ENCODE data around the gene PHLDA3. TPM values are rescaled to one million over a fixed set of nuclear protein-coding genes. Genes with fewer than 3 reads are reported as not detected.

The PHLDA3 gene
- total and polyA plus RNA-seq, 2 of the 4 experiments (the other 2 are of a cell fraction) = 41.6 to 102 TPM

DNA sequence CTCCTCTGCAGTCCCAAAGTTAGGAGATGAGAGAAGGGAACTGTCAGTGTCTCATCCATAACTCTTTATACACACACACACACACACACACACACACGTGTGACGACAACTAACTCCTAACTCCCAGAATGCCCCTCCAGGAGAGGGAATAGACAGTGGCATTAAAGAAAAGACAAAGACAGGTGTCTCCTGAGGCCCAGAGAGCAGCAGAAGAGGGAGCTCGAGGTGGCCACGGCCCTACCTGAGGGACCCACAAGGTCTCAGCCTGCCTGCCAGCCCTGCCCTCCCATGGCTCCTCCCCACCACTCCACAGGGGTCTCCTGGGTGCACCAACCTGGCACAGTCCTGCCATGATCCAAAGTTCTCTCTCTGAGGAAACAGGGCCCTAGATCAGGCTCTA lies 1.6 kb upstream of the PHLDA3 start:
- Histone ChIP-seq H4K91ac (ENCODE audit: insufficient read depth, low read depth, low read length) (peak overlapping the region; percentile 28), H4K8ac (ENCODE audit: low read depth in 2 of 2, low read length in 2 of 2) (no peak overlapping the region), H3K27me3 (ENCODE audit: control insufficient read depth, insufficient read depth, low read length) (no peaks in the 10 kb centered on the region), H3K9ac (ENCODE audit: low read depth, low read length) (no peak overlapping the region), H3K9me3 (ENCODE audit: control insufficient read depth, insufficient read depth, low read length) (no peaks in the 10 kb centered on the region), H3K56ac (ENCODE audit: extremely low read depth, insufficient read depth, low read length) (no peak overlapping the region), H3K18ac (ENCODE audit: low read depth, low read length) (no peak overlapping the region), H2AK9ac (replicated peaks; ENCODE audit: low read depth, low read length, poor library complexity) (no peak overlapping the region), H2AFZ (replicated peaks; ENCODE audit: low read length, poor library complexity) (no peak overlapping the region), H3K27ac (ENCODE audit: insufficient read depth, low read length) (no peak overlapping the region), H3K79me1 (ENCODE audit: low read depth in 1 of 2, low read length in 2 of 2) (peaks cover 5 to 31% of the 10 kb centered on the region in 2 experiments; a peak in 2 of 4 replicates), H2AK5ac (ENCODE audit: low read depth, low read length) (peak overlapping the region; percentile 80), H2BK20ac (ENCODE audit: low read depth, low read length) (0 out of 2 replicates have a peak overlapping the region, but pooled peaks have one; percentile 21), H3K4me2 (ENCODE audit: low read depth, low read length) (no peak overlapping the region), H3K23ac (ENCODE audit: low read depth, low read length) (no peak overlapping the region), H2BK120ac (ENCODE audit: low read depth, low read length) (0 out of 2 replicates have a peak overlapping the region, but pooled peaks have one; percentile 22), H3K4me3 (ENCODE audit: insufficient read depth, low read depth, low read length) (no peak overlapping the region), H4K20me1 (ENCODE audit: insufficient read depth, low read length) (peaks cover 27% of the 10 kb centered on the region), H3K4ac (ENCODE audit: low read depth, low read length) (peak overlapping the region; percentile 24), H3K9me1 (ENCODE audit: insufficient read depth, low read length) (peaks cover 16% of the 10 kb centered on the region), H3K4me1 (ENCODE audit: control insufficient read depth, insufficient read depth, low read length) (peaks cover 17% of the 10 kb centered on the region), H3K36me3 (ENCODE audit: control insufficient read depth, insufficient read depth, low read length) (peaks cover 10% of the 10 kb centered on the region), H4K5ac (ENCODE audit: low read depth, low read length) (no peak overlapping the region), H2BK15ac (ENCODE audit: low read depth, low read length) (peak overlapping the region; percentile 22; the same call in 2 of the 3 replicates), H3K14ac (replicated peaks; ENCODE audit: low read depth, low read length) (no peak overlapping the region), H2BK5ac (ENCODE audit: low read depth, low read length, poor library complexity, severe bottlenecking) (no peak overlapping the region)
- TF ChIP-seq MXI1 (IDR thresholded peaks at IDR 0.05; ENCODE audit: borderline replicate concordance, low read depth, low read length) (no peak), RFX5 (IDR thresholded peaks at IDR 0.05; ENCODE audit: low read depth, low read length) (no peak), POLR2A (IDR thresholded peaks at IDR 0.05; ENCODE audit: low read depth, low read length) (no peak), RCOR1 (IDR thresholded peaks at IDR 0.05; ENCODE audit: insufficient replicate concordance, low read length) (no peak), NFE2L2 (IDR thresholded peaks at IDR 0.05; ENCODE audit: low read depth, low read length) (no peak), CHD1 (IDR thresholded peaks at IDR 0.05; ENCODE audit: low read depth, low read length) (no peak), BHLHE40 (IDR thresholded peaks at IDR 0.05; ENCODE audit: low read depth, low read length) (no peak), MAFK (IDR thresholded peaks at IDR 0.05; ENCODE audit: low read depth, low read length) (no peak), FOS (IDR thresholded peaks at IDR 0.05; ENCODE audit: low read depth, low read length) (no peak), CEBPB (IDR thresholded peaks at IDR 0.05; ENCODE audit: low read depth, low read length) (no peak), RAD21 (IDR thresholded peaks at IDR 0.05; ENCODE audit: low read length) (no peak), MAZ (IDR thresholded peaks at IDR 0.05; ENCODE audit: borderline replicate concordance, low read depth, low read length) (no peak)
- TF ChIP-seq, protein P1, sequence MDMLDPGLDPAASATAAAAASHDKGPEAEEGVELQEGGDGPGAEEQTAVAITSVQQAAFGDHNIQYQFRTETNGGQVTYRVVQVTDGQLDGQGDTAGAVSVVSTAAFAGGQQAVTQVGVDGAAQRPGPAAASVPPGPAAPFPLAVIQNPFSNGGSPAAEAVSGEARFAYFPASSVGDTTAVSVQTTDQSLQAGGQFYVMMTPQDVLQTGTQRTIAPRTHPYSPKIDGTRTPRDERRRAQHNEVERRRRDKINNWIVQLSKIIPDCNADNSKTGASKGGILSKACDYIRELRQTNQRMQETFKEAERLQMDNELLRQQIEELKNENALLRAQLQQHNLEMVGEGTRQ (IDR thresholded peaks at IDR 0.05; ENCODE audit: low read depth, low read length) = no peak
- TF ChIP-seq, protein P2, sequence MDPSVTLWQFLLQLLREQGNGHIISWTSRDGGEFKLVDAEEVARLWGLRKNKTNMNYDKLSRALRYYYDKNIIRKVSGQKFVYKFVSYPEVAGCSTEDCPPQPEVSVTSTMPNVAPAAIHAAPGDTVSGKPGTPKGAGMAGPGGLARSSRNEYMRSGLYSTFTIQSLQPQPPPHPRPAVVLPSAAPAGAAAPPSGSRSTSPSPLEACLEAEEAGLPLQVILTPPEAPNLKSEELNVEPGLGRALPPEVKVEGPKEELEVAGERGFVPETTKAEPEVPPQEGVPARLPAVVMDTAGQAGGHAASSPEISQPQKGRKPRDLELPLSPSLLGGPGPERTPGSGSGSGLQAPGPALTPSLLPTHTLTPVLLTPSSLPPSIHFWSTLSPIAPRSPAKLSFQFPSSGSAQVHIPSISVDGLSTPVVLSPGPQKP (IDR thresholded peaks at IDR 0.05; ENCODE audit: borderline replicate concordance, low read depth, low read length) = no peak
- ChIA-PET CTCF (no interaction called here), POLR2A (ENCODE audit: unreplicated experiment) (no interaction called here)
- dilution Hi-C loops (cut with HindIII; ENCODE audit: low sequenced_read_pairs, unreplicated experiment) = no loop called here
- DNase-seq = no peak
- 100% methylated on average over 1 of the region's 4 CpGs; no CpG with 5 or more reads in 1 of the 2 experiments for WGBS, 2 experiments (ENCODE audit: extremely low coverage in 2 of 2, insufficient read length in 1 of 2)
- ATAC-seq (ENCODE audit: low read depth) = no peak
- in situ Hi-C loops (cut with MboI; ENCODE audit: low sequenced_read_pairs) = no loop called here
- intact Hi-C loops (cut with micrococcal nuclease) = no loop called here
- no TSS peak for BruUV-seq (replicated peaks)
